Hepatocyte (in vitro differentiated cells): ENCODE data around the gene HIVEP1.

Experiments used
- EZH2phosphoT487 ChIP-seq: fragments of 200-600 bp; sonication (generic); IDR thresholded peaks from one replicate; pipeline ENCODE4 v1.6.1; 2018; ENCODE audit warnings: antibody characterized with exemption, mild to moderate bottlenecking, low read depth, moderate library complexity; ENCODE audit not compliant: unreplicated experiment, severe bottlenecking
- TF ChIP-seq, protein P1 (sequence below): fragments of 200-600 bp; sonication (generic); IDR thresholded peaks from 2 replicates; pipeline ENCODE4 v1.5.1; 2016; ENCODE audit warnings: antibody characterized with exemption, mild to moderate bottlenecking; ENCODE audit not compliant: poor library complexity

DNA sequence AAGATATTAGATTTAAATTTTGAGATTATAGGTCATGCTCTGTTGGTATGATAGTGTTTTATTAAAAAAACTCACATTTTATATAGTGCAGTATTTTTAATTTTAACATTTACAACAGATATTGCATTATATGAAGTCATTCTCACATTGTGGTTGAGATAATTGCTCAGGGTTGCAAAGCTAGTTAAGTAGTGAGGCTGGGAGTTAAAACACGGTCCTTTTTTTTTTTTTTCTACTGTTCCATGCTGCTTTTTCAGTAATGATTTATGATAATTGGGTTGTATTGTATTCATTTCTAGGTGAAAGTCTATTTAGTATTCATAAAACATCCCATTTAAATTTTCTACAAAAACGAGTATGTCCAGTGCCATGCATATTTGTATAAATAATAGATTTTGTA, 160.5 kb downstream of the HIVEP1 start:
- TF ChIP-seq, protein P1, sequence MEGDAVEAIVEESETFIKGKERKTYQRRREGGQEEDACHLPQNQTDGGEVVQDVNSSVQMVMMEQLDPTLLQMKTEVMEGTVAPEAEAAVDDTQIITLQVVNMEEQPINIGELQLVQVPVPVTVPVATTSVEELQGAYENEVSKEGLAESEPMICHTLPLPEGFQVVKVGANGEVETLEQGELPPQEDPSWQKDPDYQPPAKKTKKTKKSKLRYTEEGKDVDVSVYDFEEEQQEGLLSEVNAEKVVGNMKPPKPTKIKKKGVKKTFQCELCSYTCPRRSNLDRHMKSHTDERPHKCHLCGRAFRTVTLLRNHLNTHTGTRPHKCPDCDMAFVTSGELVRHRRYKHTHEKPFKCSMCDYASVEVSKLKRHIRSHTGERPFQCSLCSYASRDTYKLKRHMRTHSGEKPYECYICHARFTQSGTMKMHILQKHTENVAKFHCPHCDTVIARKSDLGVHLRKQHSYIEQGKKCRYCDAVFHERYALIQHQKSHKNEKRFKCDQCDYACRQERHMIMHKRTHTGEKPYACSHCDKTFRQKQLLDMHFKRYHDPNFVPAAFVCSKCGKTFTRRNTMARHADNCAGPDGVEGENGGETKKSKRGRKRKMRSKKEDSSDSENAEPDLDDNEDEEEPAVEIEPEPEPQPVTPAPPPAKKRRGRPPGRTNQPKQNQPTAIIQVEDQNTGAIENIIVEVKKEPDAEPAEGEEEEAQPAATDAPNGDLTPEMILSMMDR, result no peak
- TF ChIP-seq EZH2phosphoT487, result no peak
